ENCODE results near the gene ZNF384. TPM values are rescaled to one million over a fixed set of nuclear protein-coding genes. Genes with fewer than 3 reads are reported as not detected.

ZNF384 gene
- total and polyA plus RNA-seq, 8 donors: 39.3 to 97.9 (median 89.2) TPM

DNA sequence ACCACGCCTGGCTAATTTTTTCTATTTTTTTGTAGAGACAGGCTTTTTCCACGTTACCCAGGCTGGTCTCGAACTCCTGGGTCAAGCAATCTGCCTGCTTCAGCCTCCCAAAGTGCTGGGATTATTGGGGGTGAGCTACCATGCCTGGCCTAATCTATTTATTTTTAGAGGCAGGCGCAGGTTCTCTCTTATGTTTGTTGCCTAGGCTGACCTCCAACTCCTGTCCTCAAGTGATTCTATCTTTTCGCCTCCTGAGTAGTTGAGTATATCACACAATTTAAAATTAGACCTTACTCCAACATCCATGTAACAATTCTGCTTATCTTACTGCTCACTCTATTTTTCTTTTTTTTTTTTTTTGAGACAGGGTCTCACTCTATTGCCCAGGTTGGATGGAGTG is 35.2 kb downstream of the ZNF384 start:
- no peaks in the 10 kb centered on the region for H3K9me3 ChIP-seq
- H3K27me3 ChIP-seq: no peaks in the 10 kb centered on the region
- intact Hi-C loops (cut with DNase I): no loop called here
- no peaks in the 10 kb centered on the region for H3K4me1 ChIP-seq
- H3K36me3 ChIP-seq: peaks cover 0 to 91% of the 10 kb centered on the region in 2 donors
- no peak overlapping the region for H3K27ac ChIP-seq
- TF ChIP-seq, protein P1, sequence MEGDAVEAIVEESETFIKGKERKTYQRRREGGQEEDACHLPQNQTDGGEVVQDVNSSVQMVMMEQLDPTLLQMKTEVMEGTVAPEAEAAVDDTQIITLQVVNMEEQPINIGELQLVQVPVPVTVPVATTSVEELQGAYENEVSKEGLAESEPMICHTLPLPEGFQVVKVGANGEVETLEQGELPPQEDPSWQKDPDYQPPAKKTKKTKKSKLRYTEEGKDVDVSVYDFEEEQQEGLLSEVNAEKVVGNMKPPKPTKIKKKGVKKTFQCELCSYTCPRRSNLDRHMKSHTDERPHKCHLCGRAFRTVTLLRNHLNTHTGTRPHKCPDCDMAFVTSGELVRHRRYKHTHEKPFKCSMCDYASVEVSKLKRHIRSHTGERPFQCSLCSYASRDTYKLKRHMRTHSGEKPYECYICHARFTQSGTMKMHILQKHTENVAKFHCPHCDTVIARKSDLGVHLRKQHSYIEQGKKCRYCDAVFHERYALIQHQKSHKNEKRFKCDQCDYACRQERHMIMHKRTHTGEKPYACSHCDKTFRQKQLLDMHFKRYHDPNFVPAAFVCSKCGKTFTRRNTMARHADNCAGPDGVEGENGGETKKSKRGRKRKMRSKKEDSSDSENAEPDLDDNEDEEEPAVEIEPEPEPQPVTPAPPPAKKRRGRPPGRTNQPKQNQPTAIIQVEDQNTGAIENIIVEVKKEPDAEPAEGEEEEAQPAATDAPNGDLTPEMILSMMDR (IDR thresholded peaks at IDR 0.05): no peak
- DNase-seq: no peak
- H3K4me3 ChIP-seq: no peak overlapping the region
- no peak for ATAC-seq

DNA sequence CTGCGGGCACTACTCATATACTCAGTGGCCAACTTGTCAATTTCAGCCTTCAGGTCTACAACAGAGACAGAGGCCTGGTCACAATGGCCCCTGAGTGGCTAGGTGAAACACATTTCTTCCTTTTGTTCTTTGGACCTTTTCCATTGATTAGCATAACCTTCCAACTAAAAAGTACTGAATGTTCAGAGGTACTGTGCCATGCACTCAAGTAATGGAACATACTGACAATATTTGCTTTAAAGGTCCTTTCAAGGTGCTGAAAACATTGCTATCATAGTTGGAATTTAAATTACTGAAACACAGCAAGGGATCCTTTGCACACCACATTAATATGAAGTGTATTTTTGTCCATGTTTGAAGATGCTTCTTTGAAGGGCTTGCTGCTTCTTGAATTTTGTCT is 35.8 kb downstream of the ZNF384 start:
- no peak for DNase-seq
- no peaks in the 10 kb centered on the region for H3K4me1 ChIP-seq
- no peak overlapping the region for H3K27ac ChIP-seq
- intact Hi-C loops (cut with DNase I): no loop called here
- H3K9me3 ChIP-seq: no peaks in the 10 kb centered on the region
- H3K36me3 ChIP-seq: peaks cover 0 to 97% of the 10 kb centered on the region in 2 donors
- H3K27me3 ChIP-seq: no peaks in the 10 kb centered on the region
- ATAC-seq: no peak
- no peak overlapping the region for H3K4me3 ChIP-seq
- TF ChIP-seq, protein P1 (IDR thresholded peaks at IDR 0.05): no peak

DNA sequence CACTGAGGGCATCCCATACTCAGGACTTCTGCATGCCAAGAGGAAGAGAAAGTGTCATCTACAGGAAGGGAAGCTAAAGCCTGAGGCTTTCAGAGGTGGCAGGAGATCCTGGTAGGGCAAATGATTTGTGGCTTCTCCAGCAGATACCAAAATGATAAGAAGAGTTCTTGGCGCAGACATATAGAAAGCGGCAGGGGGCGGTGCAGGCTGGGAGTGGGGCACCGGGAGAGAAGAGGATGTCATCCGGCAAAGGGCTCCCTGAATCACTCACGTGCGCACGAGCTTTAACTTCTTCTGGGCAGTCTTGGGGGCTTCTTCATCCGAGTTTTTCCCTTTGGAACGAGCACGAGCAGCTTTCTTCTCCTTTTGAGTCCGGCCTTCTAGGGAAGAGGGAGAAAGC is 36.8 kb downstream of the ZNF384 start:
- Histone ChIP-seq H3K27ac (no peak overlapping the region), H3K4me1 (peaks cover 0 to under 1% of the 10 kb centered on the region in 2 donors), H3K4me3 (no peak overlapping the region), H3K27me3 (no peaks in the 10 kb centered on the region), H3K9me3 (no peaks in the 10 kb centered on the region), H3K36me3 (peaks cover 0 to 93% of the 10 kb centered on the region in 2 donors)
- ATAC-seq (no peak), DNase-seq (no peak)
- TF ChIP-seq, protein P1 (IDR thresholded peaks at IDR 0.05): no peak
- intact Hi-C loops (cut with DNase I): no loop called here

DNA sequence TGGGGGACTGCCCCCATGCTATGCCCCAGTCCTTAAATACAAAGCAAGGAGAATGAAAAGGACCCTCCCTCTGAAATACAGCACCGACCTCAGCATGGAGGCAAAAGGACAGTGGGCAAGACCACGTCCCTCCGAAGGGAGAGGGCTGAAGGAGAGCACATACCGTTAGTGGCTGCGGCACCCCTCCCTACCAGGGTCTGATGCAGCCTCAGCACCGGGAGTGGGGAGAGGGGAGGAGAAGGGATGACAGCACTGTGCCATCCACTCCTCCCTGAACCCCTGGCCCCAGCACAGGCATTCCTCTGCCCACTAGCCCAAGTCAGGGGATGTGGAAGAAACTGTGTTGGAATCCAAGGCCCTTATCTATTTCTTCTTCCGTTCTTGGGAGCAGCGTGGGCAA is 38.3 kb downstream of the ZNF384 start:
- DNase-seq (no peak), ATAC-seq (no peak)
- no peaks in the 10 kb centered on the region for H3K9me3 ChIP-seq
- no peaks in the 10 kb centered on the region for H3K27me3 ChIP-seq
- H3K27ac ChIP-seq: no peak overlapping the region
- intact Hi-C loops (cut with DNase I): no loop called here
- H3K4me3 ChIP-seq: no peak overlapping the region
- peaks cover 0 to 15% of the 10 kb centered on the region in 2 donors for H3K4me1 ChIP-seq
- peaks cover 0 to 77% of the 10 kb centered on the region in 2 donors for H3K36me3 ChIP-seq
- TF ChIP-seq, protein P1 (IDR thresholded peaks at IDR 0.05): no peak

DNA sequence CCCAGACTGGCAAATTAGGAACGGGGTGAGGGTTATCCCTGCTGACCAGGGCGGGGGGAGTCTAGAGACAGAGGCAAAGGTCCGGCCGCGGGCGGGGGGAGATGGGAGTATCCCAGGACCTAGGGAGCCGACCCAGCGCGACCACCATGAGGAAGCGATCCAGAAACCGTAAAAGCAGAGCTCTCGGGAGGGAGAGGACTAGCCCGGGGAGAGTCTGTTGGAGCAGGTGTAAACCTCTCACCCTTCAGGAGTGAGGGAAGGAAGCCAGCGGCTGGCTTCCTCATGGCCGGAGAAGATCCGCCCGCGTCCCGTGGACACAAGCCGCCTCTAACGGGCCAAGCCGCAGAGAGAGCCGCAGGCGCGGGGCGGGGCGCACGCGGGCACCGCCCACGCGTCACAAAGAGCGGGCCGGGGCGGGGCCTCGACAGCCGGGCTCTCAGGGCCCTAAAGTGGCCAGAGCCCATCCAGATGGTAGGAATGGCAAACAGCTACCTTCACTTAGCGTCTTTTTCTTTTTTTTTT is 42.0 kb downstream of the ZNF384 start, which contains the start of gene ACRBP:
ACRBP (minus strand) TSS at position 350 of the 522 bp plus-strand sequence; CDS start at position 284, 66 bp downstream.
- ATAC-seq (peak; percentile 96), DNase-seq (peak in 3 of 4 donors; percentile 71 to 97 (median 85))
- Histone ChIP-seq H3K4me3 (peak within 1 kb of the TSS; percentile 27 to 55), H3K36me3 (peaks cover 0 to 42% of the 10 kb centered on the region in 2 donors), H3K4me1 (peaks cover 0 to 38% of the 10 kb centered on the region in 2 donors), H3K9me3 (no peaks in the 10 kb centered on the region), H3K27ac (peak within 1 kb of the TSS; percentile 55 to 82), H3K27me3 (no peaks in the 10 kb centered on the region)
- intact Hi-C loops (cut with DNase I): no loop called here
- TF ChIP-seq, protein P1 (IDR thresholded peaks at IDR 0.05): no peak
